ENCODE measurements around the gene GPR142.

GPR142 gene

GRCh38 chr17:74367206-74367605 lies at the start of gene GPR142:
Gene GPR142, plus strand, starts transcription at chr17:74367506. Its CDS starts 2,035 bp downstream, at chr17:74369541.
- H3K9me3 Mint-ChIP-seq (ENCODE audit: low read depth): no peaks in the 10 kb centered on the region
- peaks cover 12% of the 10 kb centered on the region for H3K4me1 Mint-ChIP-seq (ENCODE audit: low read depth)
- peaks cover 4% of the 10 kb centered on the region for H3K27me3 Mint-ChIP-seq
- H3K27ac Mint-ChIP-seq: no peak within 1 kb of the TSS
- H3K36me3 Mint-ChIP-seq: no peaks in the 10 kb centered on the region
- no peak within 1 kb of the TSS for H3K4me3 Mint-ChIP-seq

- Mint-ChIP-seq H3K4me1 (ENCODE audit: low read depth) (no peaks in the 10 kb centered on the region), H3K27me3 (peaks cover 10% of the 10 kb centered on the region), H3K4me3 (no peak overlapping the region), H3K9me3 (ENCODE audit: low read depth) (no peaks in the 10 kb centered on the region), H3K36me3 (no peaks in the 10 kb centered on the region), H3K27ac (no peak overlapping the region)
Measured at GRCh38 chr17:74318391-74318790, 48.9 kb upstream of the GPR142 start.

GRCh38 chr17:74324521-74324920 lies 42.8 kb upstream of the GPR142 start:
- H3K4me3 Mint-ChIP-seq: peak overlapping the region; percentile 7
- H3K27me3 Mint-ChIP-seq: peaks cover 12% of the 10 kb centered on the region
- no peak overlapping the region for H3K27ac Mint-ChIP-seq
- H3K4me1 Mint-ChIP-seq (ENCODE audit: low read depth): peaks cover 14% of the 10 kb centered on the region
- H3K36me3 Mint-ChIP-seq: no peaks in the 10 kb centered on the region
- no peaks in the 10 kb centered on the region for H3K9me3 Mint-ChIP-seq (ENCODE audit: low read depth)

- Mint-ChIP-seq H3K9me3 (ENCODE audit: low read depth) (no peaks in the 10 kb centered on the region), H3K36me3 (no peaks in the 10 kb centered on the region), H3K4me3 (peak overlapping the region; percentile 54), H3K27me3 (peaks cover 12% of the 10 kb centered on the region), H3K4me1 (ENCODE audit: low read depth) (peaks cover 14% of the 10 kb centered on the region), H3K27ac (no peak overlapping the region)
Measured at GRCh38 chr17:74325376-74325742, 41.9 kb upstream of the GPR142 start.

- no peaks in the 10 kb centered on the region for H3K36me3 Mint-ChIP-seq
- H3K27me3 Mint-ChIP-seq: peaks cover 12% of the 10 kb centered on the region
- H3K4me1 Mint-ChIP-seq (ENCODE audit: low read depth): peaks cover 14% of the 10 kb centered on the region
- peak within 1 kb of the TSS; percentile 54 for H3K4me3 Mint-ChIP-seq
- H3K9me3 Mint-ChIP-seq (ENCODE audit: low read depth): no peaks in the 10 kb centered on the region
- no peak within 1 kb of the TSS for H3K27ac Mint-ChIP-seq
Measured at GRCh38 chr17:74325743-74326379, 41.4 kb upstream of the GPR142 start, which contains the start of gene KIF19. Gene KIF19, plus strand, starts transcription at chr17:74326226. Its CDS starts 124 bp downstream, at chr17:74326350.

- Mint-ChIP-seq H3K9me3 (ENCODE audit: low read depth) (no peaks in the 10 kb centered on the region), H3K4me1 (ENCODE audit: low read depth) (peaks cover 14% of the 10 kb centered on the region), H3K4me3 (peak overlapping the region; percentile 46), H3K36me3 (no peaks in the 10 kb centered on the region), H3K27ac (no peak overlapping the region), H3K27me3 (peaks cover 12% of the 10 kb centered on the region)
Measured at GRCh38 chr17:74326506-74326905, 40.8 kb upstream of the GPR142 start.

- peaks cover 14% of the 10 kb centered on the region for H3K4me1 Mint-ChIP-seq (ENCODE audit: low read depth)
- H3K9me3 Mint-ChIP-seq (ENCODE audit: low read depth): no peaks in the 10 kb centered on the region
- no peaks in the 10 kb centered on the region for H3K36me3 Mint-ChIP-seq
- H3K27ac Mint-ChIP-seq: no peak overlapping the region
- H3K4me3 Mint-ChIP-seq: no peak overlapping the region
- H3K27me3 Mint-ChIP-seq: peaks cover 2% of the 10 kb centered on the region
Measured at GRCh38 chr17:74328487-74328886, 38.8 kb upstream of the GPR142 start.

- Mint-ChIP-seq H3K36me3 (no peaks in the 10 kb centered on the region), H3K4me1 (ENCODE audit: low read depth) (peaks cover 14% of the 10 kb centered on the region), H3K9me3 (ENCODE audit: low read depth) (no peaks in the 10 kb centered on the region), H3K27ac (no peak overlapping the region), H3K27me3 (peaks cover 2% of the 10 kb centered on the region), H3K4me3 (no peak overlapping the region)
Measured at GRCh38 chr17:74329378-74329777, 37.9 kb upstream of the GPR142 start.

GRCh38 chr17:74330446-74330845 lies 36.9 kb upstream of the GPR142 start:
- Mint-ChIP-seq H3K27ac (no peak overlapping the region), H3K36me3 (no peaks in the 10 kb centered on the region), H3K4me1 (ENCODE audit: low read depth) (peaks cover 12% of the 10 kb centered on the region), H3K9me3 (ENCODE audit: low read depth) (no peaks in the 10 kb centered on the region), H3K27me3 (peaks cover 2% of the 10 kb centered on the region), H3K4me3 (no peak overlapping the region)

GRCh38 chr17:74332017-74332650 lies 35.2 kb upstream of the GPR142 start:
- Mint-ChIP-seq H3K27me3 (no peaks in the 10 kb centered on the region), H3K36me3 (no peaks in the 10 kb centered on the region), H3K9me3 (ENCODE audit: low read depth) (no peaks in the 10 kb centered on the region), H3K4me1 (ENCODE audit: low read depth) (peaks cover 4% of the 10 kb centered on the region), H3K4me3 (no peak overlapping the region), H3K27ac (no peak overlapping the region)

- no peak overlapping the region for H3K27ac Mint-ChIP-seq
Measured at GRCh38 chr17:74332763-74333283, 34.5 kb upstream of the GPR142 start.

GRCh38 chr17:74334393-74335039 lies 32.8 kb upstream of the GPR142 start:
- Mint-ChIP-seq H3K4me1 (ENCODE audit: low read depth) (no peaks in the 10 kb centered on the region), H3K4me3 (no peak overlapping the region), H3K27ac (no peak overlapping the region), H3K27me3 (no peaks in the 10 kb centered on the region), H3K36me3 (no peaks in the 10 kb centered on the region), H3K9me3 (ENCODE audit: low read depth) (no peaks in the 10 kb centered on the region)

More at GRCh38 chr17:74332763-74333283, 34.5 kb upstream of the GPR142 start:
- no peaks in the 10 kb centered on the region for H3K27me3 Mint-ChIP-seq
- H3K36me3 Mint-ChIP-seq: no peaks in the 10 kb centered on the region
- H3K4me1 Mint-ChIP-seq (ENCODE audit: low read depth): peaks cover 4% of the 10 kb centered on the region
- H3K4me3 Mint-ChIP-seq: no peak overlapping the region
- no peaks in the 10 kb centered on the region for H3K9me3 Mint-ChIP-seq (ENCODE audit: low read depth)

GRCh38 chr17:74335529-74336062 lies 31.7 kb upstream of the GPR142 start:
- no peaks in the 10 kb centered on the region for H3K27me3 Mint-ChIP-seq
- no peaks in the 10 kb centered on the region for H3K4me1 Mint-ChIP-seq (ENCODE audit: low read depth)
- H3K9me3 Mint-ChIP-seq (ENCODE audit: low read depth): no peaks in the 10 kb centered on the region
- no peak overlapping the region for H3K27ac Mint-ChIP-seq
- no peaks in the 10 kb centered on the region for H3K36me3 Mint-ChIP-seq
- H3K4me3 Mint-ChIP-seq: no peak overlapping the region

- H3K4me1 Mint-ChIP-seq (ENCODE audit: low read depth): no peaks in the 10 kb centered on the region
- no peak overlapping the region for H3K4me3 Mint-ChIP-seq
- no peaks in the 10 kb centered on the region for H3K36me3 Mint-ChIP-seq
- no peaks in the 10 kb centered on the region for H3K9me3 Mint-ChIP-seq (ENCODE audit: low read depth)
- H3K27me3 Mint-ChIP-seq: no peaks in the 10 kb centered on the region
- no peak overlapping the region for H3K27ac Mint-ChIP-seq
Measured at GRCh38 chr17:74336307-74336706, 31.0 kb upstream of the GPR142 start.

Data from activated naive CD8-positive, alpha-beta T cell (primary cell).